ENCODE data around the gene BOC.

DNA sequence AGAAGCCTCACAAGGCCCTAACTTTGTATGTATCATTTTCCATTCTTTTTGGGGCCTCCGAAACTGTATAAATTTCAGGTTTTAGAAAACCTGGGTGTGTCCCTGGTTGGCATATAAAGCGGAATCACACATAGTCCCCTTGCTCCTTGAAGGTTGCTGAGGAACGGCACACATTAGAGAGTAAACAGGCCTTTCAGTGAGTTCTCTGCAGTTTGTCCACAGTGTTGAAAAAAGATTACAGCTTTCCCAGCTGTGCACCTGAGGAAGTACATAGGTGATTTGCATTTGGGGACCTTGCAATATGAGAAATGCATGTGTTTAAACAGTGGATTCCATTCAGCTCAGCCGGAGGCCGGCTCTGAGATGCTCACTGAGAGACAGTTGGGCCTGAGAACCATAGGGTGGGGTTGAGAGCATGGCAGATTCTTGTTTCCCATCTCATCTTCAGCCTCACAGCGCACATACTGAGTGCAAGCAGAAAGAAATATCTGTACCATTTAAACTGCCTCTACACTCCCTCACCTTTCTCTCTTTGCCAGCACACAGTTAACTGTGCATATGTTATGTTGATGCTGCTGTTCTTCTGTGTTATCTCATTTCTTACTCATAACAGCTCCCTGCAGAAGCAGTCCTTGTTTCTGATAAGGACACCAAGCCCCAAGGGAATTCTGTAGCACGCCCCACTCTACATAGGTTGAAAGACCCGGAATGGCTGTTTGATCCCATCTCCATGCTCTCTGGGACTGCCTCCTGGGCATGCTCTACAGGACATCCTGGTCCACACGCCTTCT, 60.4 kb downstream of the BOC start:
- TF ChIP-seq, protein P1, sequence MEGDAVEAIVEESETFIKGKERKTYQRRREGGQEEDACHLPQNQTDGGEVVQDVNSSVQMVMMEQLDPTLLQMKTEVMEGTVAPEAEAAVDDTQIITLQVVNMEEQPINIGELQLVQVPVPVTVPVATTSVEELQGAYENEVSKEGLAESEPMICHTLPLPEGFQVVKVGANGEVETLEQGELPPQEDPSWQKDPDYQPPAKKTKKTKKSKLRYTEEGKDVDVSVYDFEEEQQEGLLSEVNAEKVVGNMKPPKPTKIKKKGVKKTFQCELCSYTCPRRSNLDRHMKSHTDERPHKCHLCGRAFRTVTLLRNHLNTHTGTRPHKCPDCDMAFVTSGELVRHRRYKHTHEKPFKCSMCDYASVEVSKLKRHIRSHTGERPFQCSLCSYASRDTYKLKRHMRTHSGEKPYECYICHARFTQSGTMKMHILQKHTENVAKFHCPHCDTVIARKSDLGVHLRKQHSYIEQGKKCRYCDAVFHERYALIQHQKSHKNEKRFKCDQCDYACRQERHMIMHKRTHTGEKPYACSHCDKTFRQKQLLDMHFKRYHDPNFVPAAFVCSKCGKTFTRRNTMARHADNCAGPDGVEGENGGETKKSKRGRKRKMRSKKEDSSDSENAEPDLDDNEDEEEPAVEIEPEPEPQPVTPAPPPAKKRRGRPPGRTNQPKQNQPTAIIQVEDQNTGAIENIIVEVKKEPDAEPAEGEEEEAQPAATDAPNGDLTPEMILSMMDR (IDR thresholded peaks at IDR 0.05), result no peak
- TF ChIP-seq POLR2A (IDR thresholded peaks at IDR 0.05), result no peak
